ENCODE results near the gene PI4K2A. TPM values are rescaled to one million over a fixed set of nuclear protein-coding genes. Genes with fewer than 3 reads are reported as not detected.

Gene PI4K2A
- total RNA-seq, 4 donors from 2014 or later: 14.1 to 35.9 (median 18.5) TPM

DNA sequence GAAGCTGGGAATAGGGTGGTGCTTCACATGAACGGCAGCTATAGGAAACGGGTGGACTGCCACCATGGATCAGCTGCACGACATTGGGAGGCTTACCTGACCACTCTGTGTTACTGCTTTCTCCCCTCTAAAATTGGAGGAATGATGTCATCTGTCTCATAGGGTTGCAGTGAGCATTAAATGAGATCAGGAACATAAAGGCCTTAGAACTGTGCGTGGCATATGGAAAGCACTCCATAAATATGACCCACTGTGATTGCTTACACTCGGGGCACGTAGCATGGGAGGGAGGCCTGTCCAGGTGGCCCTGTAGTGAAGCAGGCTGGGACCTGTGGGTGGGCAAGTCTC lies 41.2 kb upstream of the PI4K2A start:
- TF ChIP-seq, protein P1, sequence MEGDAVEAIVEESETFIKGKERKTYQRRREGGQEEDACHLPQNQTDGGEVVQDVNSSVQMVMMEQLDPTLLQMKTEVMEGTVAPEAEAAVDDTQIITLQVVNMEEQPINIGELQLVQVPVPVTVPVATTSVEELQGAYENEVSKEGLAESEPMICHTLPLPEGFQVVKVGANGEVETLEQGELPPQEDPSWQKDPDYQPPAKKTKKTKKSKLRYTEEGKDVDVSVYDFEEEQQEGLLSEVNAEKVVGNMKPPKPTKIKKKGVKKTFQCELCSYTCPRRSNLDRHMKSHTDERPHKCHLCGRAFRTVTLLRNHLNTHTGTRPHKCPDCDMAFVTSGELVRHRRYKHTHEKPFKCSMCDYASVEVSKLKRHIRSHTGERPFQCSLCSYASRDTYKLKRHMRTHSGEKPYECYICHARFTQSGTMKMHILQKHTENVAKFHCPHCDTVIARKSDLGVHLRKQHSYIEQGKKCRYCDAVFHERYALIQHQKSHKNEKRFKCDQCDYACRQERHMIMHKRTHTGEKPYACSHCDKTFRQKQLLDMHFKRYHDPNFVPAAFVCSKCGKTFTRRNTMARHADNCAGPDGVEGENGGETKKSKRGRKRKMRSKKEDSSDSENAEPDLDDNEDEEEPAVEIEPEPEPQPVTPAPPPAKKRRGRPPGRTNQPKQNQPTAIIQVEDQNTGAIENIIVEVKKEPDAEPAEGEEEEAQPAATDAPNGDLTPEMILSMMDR (IDR thresholded peaks at IDR 0.05; ENCODE audit: low read depth): no peak

DNA sequence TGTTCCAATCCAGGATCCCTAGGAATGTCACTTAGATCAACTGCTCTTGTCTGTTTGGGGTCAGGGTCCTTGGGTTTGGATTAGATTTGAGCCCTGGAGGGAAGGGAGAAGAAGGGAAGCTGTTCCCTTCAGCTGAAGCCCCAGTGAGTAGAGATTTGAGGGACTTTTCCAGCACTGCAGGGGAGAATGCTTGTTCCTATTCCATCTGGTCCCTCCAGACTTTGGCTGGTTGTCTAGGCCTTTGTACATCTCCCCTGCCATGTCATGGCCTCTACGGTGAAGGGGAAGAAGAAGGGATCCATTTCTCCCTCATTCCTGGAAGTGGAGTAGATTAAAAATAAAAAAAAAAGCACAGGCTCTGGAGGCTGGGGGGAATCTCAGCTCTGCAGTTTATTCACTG lies 39.9 kb upstream of the PI4K2A start:
- TF ChIP-seq, protein P1 (IDR thresholded peaks at IDR 0.05; ENCODE audit: low read depth): no peak

DNA sequence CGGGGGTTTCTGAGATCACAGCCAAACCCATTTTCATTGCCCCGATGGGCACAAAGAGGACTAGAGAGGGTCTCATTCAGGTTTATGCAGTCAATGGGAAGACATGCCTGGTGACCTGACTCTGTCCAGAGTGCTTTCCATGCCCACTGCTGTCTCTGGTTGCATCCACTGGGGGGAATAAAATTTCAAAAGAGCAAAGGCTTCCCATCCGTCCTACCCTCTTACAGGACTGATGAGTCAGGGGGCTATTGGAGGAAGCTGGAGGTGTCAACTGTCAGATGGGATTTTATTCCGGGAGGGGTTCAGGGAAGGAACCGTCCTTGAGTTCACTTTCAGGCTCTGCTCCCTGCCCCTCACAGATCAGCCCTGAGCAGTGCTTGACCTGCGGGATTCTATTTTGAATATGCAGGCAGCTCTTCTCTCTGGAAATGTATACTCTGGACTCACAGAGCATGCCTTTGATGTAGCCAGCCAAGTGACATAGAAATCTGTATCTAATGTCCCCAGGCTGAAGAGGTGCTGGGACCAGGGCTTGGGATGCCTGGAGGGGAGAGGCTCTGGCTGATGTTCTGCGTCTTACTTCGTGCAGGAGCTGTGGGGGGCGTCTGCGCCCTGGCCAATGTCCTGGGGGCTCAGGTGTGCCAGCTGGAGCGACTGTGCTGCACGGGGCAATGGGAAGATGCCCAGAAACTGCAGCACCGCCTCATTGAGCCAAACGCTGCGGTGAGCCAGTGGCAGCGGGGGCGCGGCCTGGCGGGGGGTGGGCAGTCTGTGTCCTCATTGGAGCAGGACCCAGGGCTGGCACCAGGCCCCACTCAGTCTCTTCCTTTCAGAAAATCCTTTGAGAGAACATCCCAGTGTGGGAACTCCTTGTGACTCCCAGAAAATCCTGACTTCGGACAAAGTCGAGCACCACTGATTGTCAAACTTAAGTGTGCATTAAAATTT lies 38.9 kb upstream of the PI4K2A start:
- TF ChIP-seq, protein P1 (IDR thresholded peaks at IDR 0.05; ENCODE audit: low read depth): no peak

DNA sequence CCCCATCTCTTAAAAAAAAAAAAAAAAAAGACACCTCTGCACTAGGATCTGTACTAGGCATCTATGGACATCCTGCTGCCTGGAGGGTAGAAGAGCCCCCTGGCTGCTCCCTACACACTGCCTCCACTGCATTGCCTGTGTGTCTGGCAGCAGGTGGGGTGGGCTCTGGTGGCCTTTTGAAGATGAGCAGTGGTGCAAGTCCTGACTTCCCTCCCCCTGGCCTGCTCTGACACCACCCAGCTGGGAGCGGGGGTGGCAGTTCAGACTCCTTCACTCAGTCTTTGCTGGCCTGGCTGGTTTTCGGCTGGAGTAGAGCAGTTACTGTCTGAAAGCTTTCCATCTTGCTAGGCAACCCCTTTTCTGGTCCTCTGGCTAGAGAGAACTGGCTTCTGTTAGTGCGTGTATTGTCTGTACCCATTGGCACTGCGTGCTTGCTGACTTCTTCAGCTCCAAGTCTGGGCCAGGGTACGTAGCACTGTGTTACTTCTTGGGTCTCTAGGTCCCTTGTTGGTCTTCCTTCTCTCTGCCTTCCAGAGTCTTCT lies 33.3 kb upstream of the PI4K2A start:
- TF ChIP-seq, protein P1 (IDR thresholded peaks at IDR 0.05; ENCODE audit: low read depth): no peak

DNA sequence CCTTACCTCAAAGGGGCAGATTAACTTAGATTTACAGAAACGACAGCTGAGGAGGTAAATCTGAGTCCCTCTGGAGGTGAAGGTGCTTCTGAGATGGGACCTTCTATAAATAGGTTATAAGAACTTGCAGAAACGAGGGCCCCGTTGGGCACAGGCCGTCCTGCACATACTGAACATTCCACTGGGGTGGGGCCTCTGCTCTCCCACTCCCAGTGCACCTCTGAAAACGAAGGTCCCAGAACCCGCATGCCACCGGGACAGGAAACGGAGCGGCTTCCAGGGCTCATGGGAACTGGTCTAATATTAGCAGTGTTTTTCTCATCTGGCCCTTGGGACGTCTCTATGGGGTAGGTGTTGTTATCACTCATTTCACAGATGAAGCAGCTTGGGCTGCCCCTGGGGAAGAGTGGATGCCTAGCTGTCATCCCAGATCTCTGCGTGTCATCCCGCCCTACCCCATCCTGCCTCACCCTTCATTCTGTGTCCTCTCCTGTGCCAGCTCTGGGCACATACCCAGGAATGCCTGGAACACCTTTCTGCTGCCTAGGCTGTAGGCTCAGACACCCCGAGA lies 31.4 kb upstream of the PI4K2A start:
- TF ChIP-seq, protein P1 (IDR thresholded peaks at IDR 0.05; ENCODE audit: low read depth): no peak

DNA sequence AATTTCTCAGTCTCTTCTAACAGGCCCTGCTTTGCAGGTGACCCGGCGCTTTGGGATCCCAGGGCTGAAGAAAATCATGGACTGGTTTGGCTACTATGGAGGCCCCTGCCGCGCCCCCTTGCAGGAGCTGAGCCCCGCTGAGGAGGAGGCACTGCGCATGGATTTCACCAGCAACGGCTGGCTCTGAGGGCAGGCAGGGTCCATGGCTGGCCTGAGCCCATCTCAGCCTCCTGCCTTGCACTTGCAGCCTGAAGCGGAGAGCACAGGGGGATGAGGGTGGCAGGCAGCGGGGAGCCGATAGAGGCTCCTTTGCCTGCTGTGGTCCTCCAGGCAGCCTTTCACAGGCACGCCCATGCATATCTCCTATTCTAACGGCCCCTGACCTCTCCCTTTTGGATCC lies 29.0 kb upstream of the PI4K2A start:
- TF ChIP-seq, protein P1 (IDR thresholded peaks at IDR 0.05; ENCODE audit: low read depth): no peak

DNA sequence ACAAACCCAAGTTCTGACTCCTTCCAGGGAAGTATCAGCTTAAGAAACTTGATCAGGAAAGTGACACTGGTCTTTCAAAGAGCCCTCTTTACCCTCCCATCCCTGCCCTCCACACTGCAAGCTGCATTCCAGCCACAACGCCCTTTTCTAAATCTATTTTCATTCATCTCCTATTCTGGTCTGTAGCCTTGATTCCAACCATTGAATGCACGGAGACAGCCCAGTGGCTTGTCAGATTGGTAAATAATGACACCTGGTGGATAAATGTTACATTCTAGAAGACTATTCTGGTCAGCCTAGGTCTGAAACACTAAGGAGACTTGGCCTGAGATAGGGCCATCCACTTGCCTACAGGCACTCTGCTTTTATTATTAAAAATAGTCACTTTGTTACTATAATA lies 28.1 kb upstream of the PI4K2A start:
- TF ChIP-seq, protein P1 (IDR thresholded peaks at IDR 0.05; ENCODE audit: low read depth): no peak
